ENCODE measurements around the gene ACTL7B. TPM values are rescaled to one million over a fixed set of nuclear protein-coding genes. Genes with fewer than 3 reads are reported as not detected.

ACTL7B gene
- polyA plus RNA-seq, 1 of the 3 experiments (the other 2 are of a cell fraction) = 0.07 TPM

DNA sequence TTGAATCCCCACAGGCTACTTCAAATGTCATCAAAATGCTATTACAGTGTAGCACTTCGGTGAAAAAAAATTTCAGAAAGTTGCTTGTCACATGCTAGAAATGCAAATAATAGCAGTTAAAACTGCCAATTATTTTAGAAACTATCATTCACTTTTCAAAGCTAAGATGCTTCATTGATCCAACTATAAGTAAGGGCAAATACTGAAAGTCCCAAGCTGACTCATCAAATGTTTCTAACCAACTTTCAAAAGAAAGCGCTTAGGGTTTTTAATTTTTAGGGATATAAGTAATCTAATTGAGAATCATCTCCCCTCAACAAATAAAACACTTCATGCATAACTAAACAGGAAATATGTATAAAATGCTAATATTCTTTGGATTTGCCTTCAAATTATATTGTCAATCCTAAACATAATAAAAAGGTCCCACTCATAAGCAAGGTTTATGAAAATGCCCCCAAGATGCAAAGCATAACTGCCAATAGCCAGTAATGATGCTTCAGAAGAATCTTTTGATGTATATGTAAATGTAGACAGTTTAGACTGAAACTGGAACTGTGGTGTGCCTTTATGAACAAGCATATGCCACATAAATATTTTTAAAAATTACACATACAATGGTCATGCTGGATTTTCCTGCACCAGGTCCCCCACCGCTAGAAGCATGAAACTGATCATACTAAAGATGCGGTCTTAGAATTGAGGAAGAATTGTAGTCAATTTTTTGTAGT lies 18.4 kb upstream of the ACTL7B start:
- no peak for TF ChIP-seq NFIC (IDR thresholded peaks at IDR 0.05; ENCODE audit: borderline replicate concordance)
- no peak for TF ChIP-seq RCOR1 (IDR thresholded peaks at IDR 0.05; ENCODE audit: low read length)
- TF ChIP-seq, protein P1, sequence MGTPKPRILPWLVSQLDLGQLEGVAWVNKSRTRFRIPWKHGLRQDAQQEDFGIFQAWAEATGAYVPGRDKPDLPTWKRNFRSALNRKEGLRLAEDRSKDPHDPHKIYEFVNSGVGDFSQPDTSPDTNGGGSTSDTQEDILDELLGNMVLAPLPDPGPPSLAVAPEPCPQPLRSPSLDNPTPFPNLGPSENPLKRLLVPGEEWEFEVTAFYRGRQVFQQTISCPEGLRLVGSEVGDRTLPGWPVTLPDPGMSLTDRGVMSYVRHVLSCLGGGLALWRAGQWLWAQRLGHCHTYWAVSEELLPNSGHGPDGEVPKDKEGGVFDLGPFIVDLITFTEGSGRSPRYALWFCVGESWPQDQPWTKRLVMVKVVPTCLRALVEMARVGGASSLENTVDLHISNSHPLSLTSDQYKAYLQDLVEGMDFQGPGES (IDR thresholded peaks at IDR 0.05; ENCODE audit: low read depth, low read length) = no peak
- TF ChIP-seq JUND (IDR thresholded peaks at IDR 0.05) = no peak
- no peak for TF ChIP-seq SIN3A (IDR thresholded peaks at IDR 0.05; ENCODE audit: borderline replicate concordance, low read depth, low read length)
- TF ChIP-seq, protein P2, sequence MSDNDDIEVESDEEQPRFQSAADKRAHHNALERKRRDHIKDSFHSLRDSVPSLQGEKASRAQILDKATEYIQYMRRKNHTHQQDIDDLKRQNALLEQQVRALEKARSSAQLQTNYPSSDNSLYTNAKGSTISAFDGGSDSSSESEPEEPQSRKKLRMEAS (IDR thresholded peaks at IDR 0.05; ENCODE audit: low read depth) = no peak
- TF ChIP-seq NRF1 (IDR thresholded peaks at IDR 0.05; ENCODE audit: low read depth, low read length) = no peak
- TF ChIP-seq, protein P3, sequence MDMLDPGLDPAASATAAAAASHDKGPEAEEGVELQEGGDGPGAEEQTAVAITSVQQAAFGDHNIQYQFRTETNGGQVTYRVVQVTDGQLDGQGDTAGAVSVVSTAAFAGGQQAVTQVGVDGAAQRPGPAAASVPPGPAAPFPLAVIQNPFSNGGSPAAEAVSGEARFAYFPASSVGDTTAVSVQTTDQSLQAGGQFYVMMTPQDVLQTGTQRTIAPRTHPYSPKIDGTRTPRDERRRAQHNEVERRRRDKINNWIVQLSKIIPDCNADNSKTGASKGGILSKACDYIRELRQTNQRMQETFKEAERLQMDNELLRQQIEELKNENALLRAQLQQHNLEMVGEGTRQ (IDR thresholded peaks at IDR 0.05; ENCODE audit: borderline replicate concordance, low read depth, low read length) = no peak
- no peak for TF ChIP-seq POLR2AphosphoS5 (IDR thresholded peaks at IDR 0.05; ENCODE audit: low read depth, low read length)
- no peak for TF ChIP-seq TEAD4 (IDR thresholded peaks at IDR 0.05; ENCODE audit: borderline replicate concordance, insufficient read depth)
- TF ChIP-seq CHD2 (IDR thresholded peaks at IDR 0.05; ENCODE audit: low read length, partially characterized antibody) = no peak
- TF ChIP-seq MXI1 (IDR thresholded peaks at IDR 0.05; ENCODE audit: low read depth, low read length) = no peak
- TF ChIP-seq RFX5 (IDR thresholded peaks at IDR 0.05; ENCODE audit: low read length) = no peak
- H3K4me2 ChIP-seq = no peak overlapping the region
- peaks cover 61 to 74% of the 10 kb centered on the region in 2 experiments for H3K36me3 ChIP-seq (replicated peaks in 1 of 2; ENCODE audit: control insufficient read depth in 1 of 2, insufficient read depth in 2 of 2, low read length in 1 of 2)
- ChIA-PET CTCF (interaction anchor here (0.6 kb wide), 1 partner anchor 299 kb away, joined by 3 read pairs; no protein-coding TSS in a partner anchor), POLR2A (no interaction called here)
- no peaks in the 10 kb centered on the region for H3K4me1 ChIP-seq (ENCODE audit: control insufficient read depth in 1 of 2, insufficient read depth in 2 of 2, low read depth in 1 of 2, low read length in 1 of 2)
- 98% methylated on average over 4 of the region's 4 CpGs for WGBS (ENCODE audit: low lambda C conversion rate)
- no peak overlapping the region for H3K27ac ChIP-seq (ENCODE audit: low read depth in 2 of 2, low read length in 1 of 2)
- H2AFZ ChIP-seq (ENCODE audit: low read depth) = no peak overlapping the region
- H4K20me1 ChIP-seq (ENCODE audit: insufficient read depth) = no peaks in the 10 kb centered on the region
- H3K79me2 ChIP-seq (ENCODE audit: insufficient read depth) = no peaks in the 10 kb centered on the region
- no peak overlapping the region for H3K4me3 ChIP-seq (ENCODE audit: low read depth in 2 of 2, low read length in 1 of 2)
- DNase-seq = no peak
- no peaks in the 10 kb centered on the region for H3K9me2 ChIP-seq
- H3K9me3 ChIP-seq = no peaks in the 10 kb centered on the region
- no peak overlapping the region for H3K9ac ChIP-seq
- H3F3A ChIP-seq (replicated peaks; ENCODE audit: insufficient read depth) = no peaks in the 10 kb centered on the region
- no peaks in the 10 kb centered on the region for H3K27me3 ChIP-seq (ENCODE audit: insufficient read depth)

DNA sequence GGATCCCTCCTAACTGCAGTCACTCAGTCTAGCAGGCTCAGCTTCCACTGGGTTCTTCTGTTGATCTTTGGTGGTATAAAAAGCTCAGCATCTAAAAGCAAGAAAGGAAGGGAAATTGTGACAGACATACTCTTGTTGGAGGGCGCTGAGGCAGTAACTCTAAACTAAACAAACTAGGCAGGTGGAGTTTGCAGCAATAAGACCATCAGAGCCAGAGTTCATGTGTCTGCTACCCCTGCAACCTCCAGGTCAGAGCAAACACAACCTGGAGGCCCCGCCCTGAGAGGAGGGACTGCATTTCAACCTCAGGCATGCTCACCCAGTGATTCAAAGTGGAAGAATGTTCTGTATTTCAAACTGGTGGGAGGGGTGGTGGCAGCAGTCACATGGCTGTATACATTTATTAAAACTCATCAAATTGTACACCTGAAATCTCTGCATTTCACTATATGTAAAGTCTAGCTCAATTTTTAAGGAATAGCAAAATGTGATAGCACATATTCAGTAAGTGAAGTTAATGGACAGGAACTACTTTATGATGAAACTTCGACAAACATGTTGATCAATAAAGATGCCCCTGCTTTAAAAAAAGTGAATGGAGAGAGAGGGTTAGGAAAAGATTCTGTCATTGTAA lies 13.4 kb upstream of the ACTL7B start:
- Histone ChIP-seq H3K9me3 (no peaks in the 10 kb centered on the region), H3K4me3 (ENCODE audit: low read depth in 2 of 2, low read length in 1 of 2) (no peak overlapping the region), H3K36me3 (replicated peaks in 1 of 2; ENCODE audit: control insufficient read depth in 1 of 2, insufficient read depth in 2 of 2, low read length in 1 of 2) (peaks cover 30 to 56% of the 10 kb centered on the region in 2 experiments), H3F3A (replicated peaks; ENCODE audit: insufficient read depth) (no peaks in the 10 kb centered on the region), H3K4me1 (ENCODE audit: control insufficient read depth in 1 of 2, insufficient read depth in 2 of 2, low read depth in 1 of 2, low read length in 1 of 2) (no peaks in the 10 kb centered on the region), H3K27ac (ENCODE audit: low read depth in 2 of 2, low read length in 1 of 2) (no peak overlapping the region), H3K9ac (no peak overlapping the region), H3K4me2 (no peak overlapping the region), H3K79me2 (ENCODE audit: insufficient read depth) (no peaks in the 10 kb centered on the region), H2AFZ (ENCODE audit: low read depth) (no peak overlapping the region), H4K20me1 (ENCODE audit: insufficient read depth) (no peaks in the 10 kb centered on the region), H3K27me3 (ENCODE audit: insufficient read depth) (no peaks in the 10 kb centered on the region), H3K9me2 (no peaks in the 10 kb centered on the region)
- CTCF ChIA-PET = interaction anchor here (1.2 kb wide), 1 partner anchor 9 kb away, joined by 3 read pairs; no protein-coding TSS in a partner anchor
- POLR2A ChIA-PET = no interaction called here
- DNase-seq = no peak
- whole genome bisulfite sequencing (ENCODE audit: low lambda C conversion rate) = 78% methylated on average over 3 of the region's 3 CpGs
- TF ChIP-seq NRF1 (IDR thresholded peaks at IDR 0.05; ENCODE audit: low read depth, low read length) (no peak), RCOR1 (IDR thresholded peaks at IDR 0.05; ENCODE audit: low read length) (no peak), EP300 (IDR thresholded peaks at IDR 0.05; ENCODE audit: borderline replicate concordance in 1 of 2, low read depth in 1 of 2, low read length in 1 of 2) (no peak), MEF2A (IDR thresholded peaks at IDR 0.05; ENCODE audit: borderline replicate concordance, low read depth) (no peak), SIN3A (IDR thresholded peaks at IDR 0.05; ENCODE audit: borderline replicate concordance, low read depth, low read length) (no peak), ELF1 (IDR thresholded peaks at IDR 0.05) (no peak), TEAD4 (IDR thresholded peaks at IDR 0.05; ENCODE audit: borderline replicate concordance, insufficient read depth) (no peak), FOSL2 (IDR thresholded peaks at IDR 0.05; ENCODE audit: borderline replicate concordance, low read depth) (no peak), RAD21 (IDR thresholded peaks at IDR 0.05; ENCODE audit: low read length) (no peak), GABPA (IDR thresholded peaks at IDR 0.05; ENCODE audit: low read depth) (no peak), MXI1 (IDR thresholded peaks at IDR 0.05; ENCODE audit: low read depth, low read length) (no peak)
- TF ChIP-seq, protein P3 (IDR thresholded peaks at IDR 0.05; ENCODE audit: borderline replicate concordance, low read depth, low read length) = no peak
- TF ChIP-seq, protein P2 (IDR thresholded peaks at IDR 0.05; ENCODE audit: low read depth) = no peak
